Mesothelial cell of epicardium (in vitro differentiated cells): ENCODE results near the gene HSD17B8. TPM values are rescaled to one million over a fixed set of nuclear protein-coding genes. Genes with fewer than 3 reads are reported as not detected.
A peak's percentile ranks its signal among the peaks of the same experiment; 100 is the strongest.

ENCODE experiments used
- DNase-seq, 2 experiments: peaks; one replicate each; pipeline ENCODE4 v3.0.0; 2021; ENCODE audit warnings: low spot score in 2 of 2; ENCODE audit not compliant: unreplicated experiment in 2 of 2
- H3K27ac Mint-ChIP-seq: 2 replicates; pipeline ENCODE4 v1.8.0; 2021; ENCODE audit warnings: mixed read lengths
- H3K27me3 Mint-ChIP-seq: 2 replicates; pipeline ENCODE4 v1.8.0; 2021; ENCODE audit warnings: low read depth, mixed read lengths
- H3K36me3 Mint-ChIP-seq: 2 replicates; pipeline ENCODE4 v1.8.0; 2021; ENCODE audit warnings: mixed read lengths
- H3K4me1 Mint-ChIP-seq: 2 replicates; pipeline ENCODE4 v1.8.0; 2021; ENCODE audit warnings: mixed read lengths
- H3K4me3 Mint-ChIP-seq: 2 replicates; pipeline ENCODE4 v1.8.0; 2021; ENCODE audit warnings: mild to moderate bottlenecking, moderate library complexity, mixed read lengths
- H3K9me3 Mint-ChIP-seq: 2 replicates; pipeline ENCODE4 v1.8.0; 2021; ENCODE audit warnings: mixed read lengths
- CTCF ChIP-seq: fragments of 200-600 bp; sonication (generic); IDR thresholded peaks from one replicate; pipeline ENCODE4 v1.5.0; 2021; ENCODE audit warnings: antibody characterized with exemption; ENCODE audit not compliant: unreplicated experiment
- microRNA-seq: library from miRNA; unstranded; fragments of <30 nt; microRNA quantifications from one replicate; pipeline ENCODE4 v1.2.0, GENCODE V29; 2021; ENCODE audit warnings: inconsistent platforms, mixed read lengths
- total RNA-seq: library from RNA; stranded (reverse); gene quantifications from 3 replicates; pipeline ENCODE4 v1.2.1, GENCODE V29; 2021

HSD17B8 gene
- total RNA-seq, 1 donor from 2014 or later = 15.0 TPM

- H3K4me1 Mint-ChIP-seq = peaks cover 18% of the 10 kb centered on the region
- H3K4me3 Mint-ChIP-seq = peak overlapping the region; percentile 81
- DNase-seq = no peak
- H3K36me3 Mint-ChIP-seq = peaks cover 21% of the 10 kb centered on the region
- no peaks in the 10 kb centered on the region for H3K9me3 Mint-ChIP-seq
- peaks cover 9% of the 10 kb centered on the region for H3K27me3 Mint-ChIP-seq
- H3K27ac Mint-ChIP-seq = peak overlapping the region; percentile 85
- no peak for TF ChIP-seq CTCF
Measured at GRCh38 chr6:33249732-33250630, 45.5 kb downstream of the HSD17B8 start.

DNA sequence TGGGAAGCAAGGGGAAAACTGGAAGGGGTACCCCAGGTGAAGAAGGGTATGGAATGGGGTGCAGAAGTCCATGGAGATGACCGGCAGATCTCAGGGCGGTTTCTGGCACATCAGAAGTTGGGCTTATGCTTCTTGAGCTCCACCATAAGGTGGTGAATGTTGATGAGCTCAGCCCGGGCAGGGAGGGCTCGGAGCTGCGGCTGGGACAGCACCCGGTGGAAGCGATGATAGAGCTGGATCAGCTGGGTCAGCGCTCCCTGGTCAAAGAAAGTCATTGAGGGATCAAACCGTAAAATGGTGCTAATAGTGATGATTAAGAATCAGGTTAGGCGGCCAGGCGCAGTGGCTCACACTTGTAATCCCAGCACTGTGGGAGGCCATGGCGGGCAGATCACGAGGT, 46.3 kb downstream of the HSD17B8 start:
- no peak for DNase-seq
- Mint-ChIP-seq H3K27me3 (peaks cover 9% of the 10 kb centered on the region), H3K4me1 (peaks cover 18% of the 10 kb centered on the region), H3K27ac (no peak overlapping the region), H3K36me3 (peaks cover 22% of the 10 kb centered on the region), H3K4me3 (no peak overlapping the region), H3K9me3 (no peaks in the 10 kb centered on the region)
- no peak for TF ChIP-seq CTCF

GRCh38 chr6:33251395-33252012, 47.0 kb downstream of the HSD17B8 start:
- no peaks in the 10 kb centered on the region for H3K9me3 Mint-ChIP-seq
- H3K4me1 Mint-ChIP-seq = peaks cover 18% of the 10 kb centered on the region
- peaks cover 5% of the 10 kb centered on the region for H3K27me3 Mint-ChIP-seq
- DNase-seq = no peak
- no peak overlapping the region for H3K27ac Mint-ChIP-seq
- H3K36me3 Mint-ChIP-seq = peaks cover 25% of the 10 kb centered on the region
- no peak overlapping the region for H3K4me3 Mint-ChIP-seq
- no peak for TF ChIP-seq CTCF

DNA sequence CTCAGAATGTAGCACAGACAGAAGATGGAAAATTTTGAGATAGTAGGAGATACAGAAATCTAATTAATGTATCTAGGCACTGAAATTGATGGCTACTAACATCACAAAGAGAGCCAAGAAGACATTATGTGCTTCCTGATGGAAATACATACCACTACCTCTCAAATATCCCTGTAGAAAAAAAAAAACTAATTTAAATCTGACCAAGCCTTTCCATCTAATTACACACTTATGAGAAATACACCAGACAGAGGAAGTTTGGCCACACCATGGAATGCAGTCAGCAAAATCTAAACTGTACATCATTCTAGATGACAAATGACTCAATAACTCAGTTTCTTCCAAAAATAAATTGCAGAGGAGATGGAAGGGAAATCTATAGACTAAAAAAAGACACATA, 48.3 kb downstream of the HSD17B8 start:
- Mint-ChIP-seq H3K27me3 (no peaks in the 10 kb centered on the region), H3K4me3 (no peak overlapping the region), H3K36me3 (peaks cover 28% of the 10 kb centered on the region), H3K4me1 (peaks cover 18% of the 10 kb centered on the region), H3K27ac (no peak overlapping the region), H3K9me3 (no peaks in the 10 kb centered on the region)
- no peak for TF ChIP-seq CTCF
- no peak for DNase-seq

DNA sequence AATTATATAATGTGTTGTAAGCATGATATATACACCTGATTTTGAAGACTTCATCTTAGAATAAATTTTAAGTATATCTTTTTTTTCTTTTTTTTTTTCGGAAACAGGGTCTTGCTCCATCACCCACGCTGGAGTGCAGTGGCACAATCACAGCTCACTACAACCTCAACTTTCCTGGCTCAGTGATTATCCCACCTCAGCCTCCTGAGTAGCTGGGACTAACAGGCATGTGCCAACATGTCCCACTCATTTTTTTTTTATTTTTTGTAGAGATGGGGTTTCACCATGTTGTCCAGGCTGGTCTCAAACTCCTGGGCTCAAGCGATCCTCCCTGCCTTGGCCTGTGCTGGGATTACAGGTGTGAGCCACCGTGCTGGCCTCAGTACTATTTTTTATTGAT, 50.1 kb downstream of the HSD17B8 start:
- TF ChIP-seq CTCF = no peak
- DNase-seq = no peak
- H3K27me3 Mint-ChIP-seq = no peaks in the 10 kb centered on the region
- H3K27ac Mint-ChIP-seq = no peak overlapping the region
- H3K4me3 Mint-ChIP-seq = no peak overlapping the region
- H3K9me3 Mint-ChIP-seq = no peaks in the 10 kb centered on the region
- H3K36me3 Mint-ChIP-seq = peaks cover 39% of the 10 kb centered on the region
- peaks cover 7% of the 10 kb centered on the region for H3K4me1 Mint-ChIP-seq

Small RNA genes lying within 50 kb of the gene (microRNA-seq; reads per million reads assigned to microRNA genes)
- 12.6 reads per million, percentile 36 among the genes with 10 or more reads in this experiment for gene MIR219A1

Other genes starting within 250 kb of the HSD17B8 start
- gene BRD2, start 236.1 kb upstream of the HSD17B8 start, total RNA-seq = 235 to 261 TPM (median 246 TPM) in 3 replicates
- 4.8 to 6.1 TPM (median 5.8 TPM) in 3 replicates for gene HLA-DOA, start 195.1 kb upstream of the HSD17B8 start, total RNA-seq
- gene HLA-DPA1, start 131.0 kb upstream of the HSD17B8 start, total RNA-seq = 2.0 to 2.2 TPM (median 2.0 TPM) in 3 replicates
- 12.0 to 12.7 TPM (median 12.0 TPM) in 3 replicates for gene HLA-DPB1, start 128.7 kb upstream of the HSD17B8 start, total RNA-seq
- gene COL11A2, start 12.2 kb upstream of the HSD17B8 start, total RNA-seq = 12.6 to 14.4 TPM (median 14.2 TPM) in 3 replicates
- gene RXRB, start 4.0 kb upstream of the HSD17B8 start, total RNA-seq = 67.6 to 70.4 TPM (median 70.3 TPM) in 3 replicates
- gene SLC39A7, start 3.8 kb upstream of the HSD17B8 start, total RNA-seq = 138 to 140 TPM (median 140 TPM) in 3 replicates
- 55.8 to 59.0 TPM (median 56.0 TPM) in 3 replicates for gene RING1, start 3.8 kb downstream of the HSD17B8 start, total RNA-seq
- gene VPS52, start 67.2 kb downstream of the HSD17B8 start, total RNA-seq = 67.2 to 69.8 TPM (median 69.6 TPM) in 3 replicates
- 2,626 to 2,771 TPM (median 2,750 TPM) in 3 replicates for gene RPS18, start 67.4 kb downstream of the HSD17B8 start, total RNA-seq
- gene B3GALT4, start 72.5 kb downstream of the HSD17B8 start, total RNA-seq = 3.9 to 4.6 TPM (median 4.3 TPM) in 3 replicates
- gene WDR46, start 84.6 kb downstream of the HSD17B8 start, total RNA-seq = 46.2 to 53.6 TPM (median 52.0 TPM) in 3 replicates
- gene PFDN6, start 84.9 kb downstream of the HSD17B8 start, total RNA-seq = 38.7 to 43.0 TPM (median 39.9 TPM) in 3 replicates
- 108 to 113 TPM (median 112 TPM) in 3 replicates for gene RGL2, start 94.3 kb downstream of the HSD17B8 start, total RNA-seq
- 62.8 to 68.3 TPM (median 64.4 TPM) in 3 replicates for gene TAPBP, start 109.4 kb downstream of the HSD17B8 start, total RNA-seq
- 33.2 to 36.0 TPM (median 35.8 TPM) in 3 replicates for gene ZBTB22, start 113.1 kb downstream of the HSD17B8 start, total RNA-seq
- 31.9 to 33.2 TPM (median 33.1 TPM) in 3 replicates for gene DAXX, start 118.3 kb downstream of the HSD17B8 start, total RNA-seq
- gene KIFC1, start 187.2 kb downstream of the HSD17B8 start, total RNA-seq = 30.1 to 31.3 TPM (median 30.3 TPM) in 3 replicates
- gene PHF1, start 206.4 kb downstream of the HSD17B8 start, total RNA-seq = 61.0 to 63.6 TPM (median 63.0 TPM) in 3 replicates
- 238 to 239 TPM (median 239 TPM) in 3 replicates for gene CUTA, start 213.5 kb downstream of the HSD17B8 start, total RNA-seq
- 57.7 to 66.1 TPM (median 65.1 TPM) in 3 replicates for gene SYNGAP1, start 215.4 kb downstream of the HSD17B8 start, total RNA-seq
- gene ZBTB9, start 249.9 kb downstream of the HSD17B8 start, total RNA-seq = 9.6 to 10.2 TPM (median 10.0 TPM) in 3 replicates